Activated CD4-positive, alpha-beta T cell treated with anti-CD3 and anti-CD28 coated beads for 48 hours (primary cell): ENCODE results near the gene GABARAPL1.
"Not testable (repeated sequence)": the region's sequence is repeated elsewhere in the genome, so short reads cannot be mapped to it uniquely, and the experiment has no call there.

ENCODE experiments used
- DNase-seq: peaks from one replicate; pipeline ENCODE4 v3.0.0-alpha.2; 2020

Gene GABARAPL1

GRCh38 chr12:10212739-10213131 lies at the start of gene GABARAPL1:
TSS of gene GABARAPL1 (plus strand) at chr12:10212877. CDS start at chr12:10213130, 253 bp downstream.
- peak; percentile 78 for DNase-seq

GRCh38 chr12:10163084-10163483 lies 49.6 kb upstream of the GABARAPL1 start:
- DNase-seq = no peak

GRCh38 chr12:10165421-10165820 lies 47.3 kb upstream of the GABARAPL1 start:
- no peak for DNase-seq

DNA sequence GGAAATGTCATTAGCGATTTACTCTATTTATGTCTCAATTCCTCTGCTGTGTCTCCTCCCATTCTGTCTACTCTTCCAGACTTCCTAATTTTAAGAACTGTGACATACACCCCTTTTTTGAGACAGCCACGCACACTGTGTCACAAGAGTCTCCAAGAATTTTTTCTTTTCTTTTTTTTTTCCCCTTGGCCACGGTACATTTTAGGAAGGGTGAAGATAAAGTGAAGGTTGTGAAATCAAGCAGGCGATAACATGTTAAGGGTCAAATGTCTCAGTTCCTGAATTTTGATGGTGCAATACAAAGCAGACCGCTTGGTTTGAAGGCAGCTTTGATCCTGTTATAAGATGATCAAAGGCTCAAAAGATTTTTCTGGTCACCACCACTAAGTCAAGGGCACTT lies 45.1 kb upstream of the GABARAPL1 start:
- DNase-seq = no peak

GRCh38 chr12:10169104-10169503 lies 43.6 kb upstream of the GABARAPL1 start:
- DNase-seq = no peak

DNA sequence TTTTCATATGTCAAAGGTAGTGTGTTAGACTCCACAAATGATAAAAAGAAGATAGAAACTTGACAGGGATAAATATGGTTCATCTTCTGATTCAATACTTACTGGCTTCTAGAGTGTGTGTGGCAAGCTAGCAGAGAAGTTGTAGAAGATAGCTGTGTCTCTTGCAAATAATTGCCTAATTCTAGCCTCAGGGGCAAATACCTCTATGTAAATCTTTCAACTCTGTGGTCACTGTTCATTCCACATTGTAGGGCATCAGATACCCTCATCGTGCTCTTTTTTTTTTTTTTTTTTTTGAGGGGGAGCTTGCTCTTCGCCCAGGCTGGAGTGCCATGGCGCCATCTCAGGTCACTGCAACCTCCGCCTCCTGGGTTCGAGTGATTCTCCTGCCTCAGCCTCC lies 42.5 kb upstream of the GABARAPL1 start:
- no peak for DNase-seq

- no peak for DNase-seq
Observed at GRCh38 chr12:10171973-10172728, 40.5 kb upstream of the GABARAPL1 start, which contains the start of gene OLR1. TSS of gene OLR1 (minus strand) at chr12:10172132. CDS start at chr12:10172077, 55 bp downstream.

DNA sequence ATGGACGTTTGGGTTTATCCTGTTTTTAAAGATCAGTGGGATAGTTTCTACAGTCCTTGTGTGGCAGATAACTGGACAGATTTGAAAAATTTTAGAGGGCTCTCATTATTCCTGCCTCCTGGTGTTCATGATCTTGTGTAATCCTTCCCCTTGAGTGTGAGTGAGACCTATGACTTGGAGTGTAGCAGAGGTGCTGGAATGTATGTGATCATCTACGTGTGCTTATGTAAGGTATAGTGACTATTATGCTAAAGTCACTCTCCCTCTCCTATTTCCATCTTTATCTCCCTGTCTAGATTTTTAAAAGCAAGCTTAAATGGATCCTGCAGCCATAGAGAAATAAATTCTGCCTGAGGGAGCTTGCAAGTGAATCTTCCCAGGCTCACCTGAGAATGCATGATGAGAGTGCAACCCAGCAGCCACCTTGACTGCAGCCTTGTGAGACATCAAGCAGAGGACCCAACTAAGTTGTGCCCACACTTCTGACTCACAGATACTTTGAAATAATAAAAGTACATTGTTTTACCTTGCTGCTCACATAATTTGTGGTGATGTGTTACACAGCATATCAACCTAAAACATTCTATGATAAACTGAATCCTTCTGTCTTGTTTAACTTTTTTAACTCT lies 37.6 kb upstream of the GABARAPL1 start:
- DNase-seq = no peak

GRCh38 chr12:10175846-10176636 lies 36.6 kb upstream of the GABARAPL1 start:
- no peak for DNase-seq

DNA sequence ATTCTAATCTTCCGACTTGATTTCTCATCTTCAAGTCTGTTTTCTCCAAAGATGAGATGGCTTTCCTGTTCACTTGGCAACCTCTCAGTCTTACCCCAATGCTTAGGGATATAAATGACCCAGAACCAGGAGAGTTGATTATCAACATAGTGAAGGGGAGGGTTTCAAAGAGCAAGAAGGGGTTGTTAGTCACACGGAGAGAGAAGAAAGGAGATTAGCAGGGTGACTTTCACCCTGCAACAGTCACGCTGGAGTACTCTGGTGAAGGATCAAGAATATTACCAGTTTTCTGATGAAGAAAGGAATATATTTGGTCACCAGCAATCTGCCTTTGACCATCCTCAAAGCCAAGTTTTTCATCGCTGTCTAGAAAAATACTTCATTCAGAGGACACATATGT lies 33.9 kb upstream of the GABARAPL1 start, which contains the start of gene TMEM52B:
TMEM52B (plus strand) TSS at position 212 of the 400 bp plus-strand sequence. CDS start 543 bp downstream, outside the sequence.
- no peak for DNase-seq

DNA sequence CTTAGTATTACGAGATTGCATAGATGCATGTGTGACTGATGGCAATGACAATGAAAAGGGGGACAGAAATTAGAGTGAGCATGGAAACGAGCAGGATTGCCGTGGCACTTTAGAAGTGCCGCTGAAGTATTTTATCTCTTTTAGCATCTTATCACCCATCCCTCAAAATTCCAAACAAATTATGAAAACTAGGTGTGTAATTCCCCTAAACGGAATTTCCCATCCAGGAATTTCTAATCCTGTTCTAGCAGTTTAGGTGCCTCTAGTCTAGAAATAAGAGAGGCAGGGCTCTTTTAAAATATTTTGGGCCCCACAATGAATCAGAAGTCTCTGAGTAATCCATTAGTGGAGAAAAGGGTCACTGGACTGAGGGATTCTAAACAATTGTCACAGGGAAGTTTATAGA lies 32.9 kb upstream of the GABARAPL1 start:
- no peak for DNase-seq

DNA sequence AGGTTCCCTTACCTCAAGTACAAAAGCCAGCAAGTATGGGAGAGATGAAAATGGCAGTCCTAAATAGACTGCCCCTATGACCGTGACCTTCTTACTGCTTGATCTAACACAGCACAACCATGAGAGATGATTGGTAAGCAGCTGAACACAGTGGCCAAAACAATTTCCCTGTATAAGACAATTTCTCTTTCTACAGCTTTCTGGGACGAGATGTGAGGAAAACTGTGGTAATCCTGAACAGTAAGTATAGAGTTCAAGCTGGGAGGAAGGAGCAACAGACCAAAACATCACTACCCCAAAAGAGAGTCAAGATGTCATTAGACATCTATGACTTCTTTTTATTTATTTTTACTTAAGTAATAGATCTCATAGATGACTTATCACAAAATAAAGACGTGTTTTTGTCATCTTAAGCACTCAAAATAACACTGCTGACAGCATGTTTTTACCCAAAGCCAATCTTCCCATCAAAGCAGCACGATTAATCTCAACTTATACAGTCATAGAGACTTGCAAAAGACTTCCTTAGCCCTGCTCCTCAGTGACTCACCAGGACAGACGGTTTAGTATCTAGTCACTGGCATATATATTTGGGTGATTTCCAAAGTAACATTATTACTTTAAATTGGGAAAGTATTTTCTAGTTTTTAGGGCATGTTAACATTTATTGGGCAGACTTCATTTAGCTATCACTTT lies 30.2 kb upstream of the GABARAPL1 start:
- DNase-seq = no peak

DNA sequence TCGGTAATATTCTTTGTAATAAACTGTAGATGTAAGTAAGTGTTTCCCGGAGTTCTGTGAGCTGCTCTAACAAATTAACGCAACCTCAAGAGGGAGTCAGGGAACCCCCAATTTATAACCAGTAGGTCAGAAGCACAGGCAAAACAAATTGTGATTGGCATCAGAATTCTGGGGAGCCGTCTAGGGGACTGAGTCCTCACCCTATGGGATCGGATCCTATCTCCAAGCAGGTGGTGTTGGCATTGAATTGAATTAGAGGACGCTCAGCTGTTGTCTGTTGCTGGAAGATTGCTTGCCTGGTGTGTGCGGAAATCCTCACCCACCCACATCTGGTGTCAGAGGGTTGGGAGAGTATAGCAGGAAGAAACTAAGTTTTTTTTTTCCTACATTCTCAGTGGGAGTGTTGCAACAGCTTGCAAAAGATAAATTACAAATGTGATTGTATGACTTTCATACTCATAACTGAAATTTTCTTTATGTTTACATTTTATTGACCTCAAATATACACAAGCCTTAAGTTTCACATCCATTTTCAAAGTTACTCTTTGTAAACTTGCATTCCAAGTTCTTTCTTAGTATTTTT lies 28.3 kb upstream of the GABARAPL1 start:
- DNase-seq = no peak

DNA sequence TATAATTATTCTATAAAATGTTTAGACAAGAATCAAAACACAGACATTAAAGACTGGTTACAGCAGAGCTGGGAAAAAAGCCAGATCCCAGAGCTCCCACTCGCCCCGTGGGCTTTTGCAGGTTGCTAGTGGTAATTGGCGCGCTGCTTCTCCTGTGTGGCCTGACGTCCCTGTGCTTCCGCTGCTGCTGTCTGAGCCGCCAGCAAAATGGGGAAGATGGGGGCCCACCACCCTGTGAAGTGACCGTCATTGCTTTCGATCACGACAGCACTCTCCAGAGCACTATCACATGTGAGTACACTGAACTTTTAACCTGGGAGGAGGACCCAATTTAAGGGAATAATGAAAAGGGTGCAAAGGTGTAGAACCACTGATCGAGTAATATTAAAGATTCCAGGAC lies 26.4 kb upstream of the GABARAPL1 start:
- DNase-seq = no peak

GRCh38 chr12:10186958-10187357 lies 25.7 kb upstream of the GABARAPL1 start:
- not testable (repeated sequence) for DNase-seq

DNA sequence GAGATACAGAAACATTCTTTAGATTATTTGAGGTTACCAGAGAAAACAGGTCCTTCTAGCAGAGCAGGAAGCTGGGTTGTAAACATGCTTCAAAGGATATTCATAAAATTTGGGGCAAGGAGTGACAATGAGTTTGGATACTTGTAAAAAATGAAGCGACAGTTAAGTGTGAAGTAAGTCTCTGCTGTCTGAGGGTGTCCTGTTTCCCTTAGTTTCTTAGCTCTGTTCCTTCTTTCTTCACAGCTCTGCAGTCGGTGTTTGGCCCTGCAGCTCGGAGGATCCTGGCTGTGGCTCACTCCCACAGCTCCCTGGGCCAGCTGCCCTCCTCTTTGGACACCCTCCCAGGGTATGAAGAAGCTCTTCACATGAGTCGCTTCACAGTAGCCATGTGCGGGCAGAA lies 23.0 kb upstream of the GABARAPL1 start:
- DNase-seq = no peak

GRCh38 chr12:10190558-10191388 lies 21.9 kb upstream of the GABARAPL1 start:
- DNase-seq = peak; percentile 59

- no peak for DNase-seq
Observed at GRCh38 chr12:10191865-10192264, 20.8 kb upstream of the GABARAPL1 start.

DNA sequence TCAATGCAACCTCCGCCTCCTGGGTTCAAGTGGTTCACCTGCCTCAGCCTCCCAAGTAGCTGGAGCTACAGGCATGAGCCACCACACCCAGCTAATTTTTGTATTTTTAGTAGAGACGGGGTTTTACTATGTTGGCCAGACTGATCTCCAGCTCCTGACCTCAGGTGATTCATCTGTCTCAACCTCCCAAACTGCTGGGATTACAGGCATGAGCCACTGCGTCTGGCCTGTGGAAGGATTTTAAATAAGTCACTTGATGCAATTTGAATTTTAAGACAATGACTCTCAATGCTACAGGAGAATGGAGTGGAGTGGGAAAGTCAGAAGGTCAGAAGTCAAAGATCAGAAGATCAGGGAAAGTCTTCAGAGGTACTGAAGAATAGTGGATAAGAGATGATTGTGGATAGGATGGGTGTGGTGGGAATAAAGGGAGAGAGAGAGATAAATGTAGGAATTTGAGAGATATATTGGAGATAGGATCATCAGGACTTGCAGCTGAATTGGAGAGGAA lies 18.5 kb upstream of the GABARAPL1 start:
- no peak for DNase-seq

DNA sequence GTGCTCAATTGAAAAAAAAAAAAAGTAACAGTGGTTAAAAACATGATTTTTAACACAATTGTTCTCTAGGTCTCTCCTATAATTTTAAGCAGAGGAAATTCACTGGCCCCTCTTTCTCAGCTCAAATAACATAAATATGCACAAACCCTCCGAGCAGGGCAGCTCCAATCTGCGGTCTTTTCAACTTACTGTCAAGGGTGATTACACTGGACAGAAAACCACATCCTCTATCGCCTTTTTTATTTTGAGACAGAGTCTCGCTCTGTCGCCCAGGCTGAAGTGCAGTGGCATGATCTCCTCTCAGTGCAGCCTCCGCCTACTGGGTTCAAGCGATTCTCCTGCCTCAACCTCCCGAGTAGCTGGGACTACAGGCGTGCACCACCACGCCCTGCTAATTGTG lies 16.5 kb upstream of the GABARAPL1 start:
- no peak for DNase-seq

GRCh38 chr12:10197879-10198278 lies 14.8 kb upstream of the GABARAPL1 start:
- no peak for DNase-seq
